Measurements from ENCODE around the gene OS9. TPM values are rescaled to one million over a fixed set of nuclear protein-coding genes. Genes with fewer than 3 reads are reported as not detected.

OS9 gene
- total and polyA plus RNA-seq, 7 donors, result 69.1 to 243 (median 140) TPM

GRCh38 chr12:57730336-57731067, 36.6 kb downstream of the OS9 start:
- no peak overlapping the region for H3K4me3 ChIP-seq
- peaks cover 19 to 72% (median 44%) of the 10 kb centered on the region in 3 donors for H3K27me3 ChIP-seq
- H3K27ac ChIP-seq, result no peak overlapping the region
- H3K9me3 ChIP-seq, result no peaks in the 10 kb centered on the region
- peaks cover 0 to 23% (median 18%) of the 10 kb centered on the region in 4 donors for H3K4me1 ChIP-seq
- no peak for DNase-seq
- TF ChIP-seq, protein P1, sequence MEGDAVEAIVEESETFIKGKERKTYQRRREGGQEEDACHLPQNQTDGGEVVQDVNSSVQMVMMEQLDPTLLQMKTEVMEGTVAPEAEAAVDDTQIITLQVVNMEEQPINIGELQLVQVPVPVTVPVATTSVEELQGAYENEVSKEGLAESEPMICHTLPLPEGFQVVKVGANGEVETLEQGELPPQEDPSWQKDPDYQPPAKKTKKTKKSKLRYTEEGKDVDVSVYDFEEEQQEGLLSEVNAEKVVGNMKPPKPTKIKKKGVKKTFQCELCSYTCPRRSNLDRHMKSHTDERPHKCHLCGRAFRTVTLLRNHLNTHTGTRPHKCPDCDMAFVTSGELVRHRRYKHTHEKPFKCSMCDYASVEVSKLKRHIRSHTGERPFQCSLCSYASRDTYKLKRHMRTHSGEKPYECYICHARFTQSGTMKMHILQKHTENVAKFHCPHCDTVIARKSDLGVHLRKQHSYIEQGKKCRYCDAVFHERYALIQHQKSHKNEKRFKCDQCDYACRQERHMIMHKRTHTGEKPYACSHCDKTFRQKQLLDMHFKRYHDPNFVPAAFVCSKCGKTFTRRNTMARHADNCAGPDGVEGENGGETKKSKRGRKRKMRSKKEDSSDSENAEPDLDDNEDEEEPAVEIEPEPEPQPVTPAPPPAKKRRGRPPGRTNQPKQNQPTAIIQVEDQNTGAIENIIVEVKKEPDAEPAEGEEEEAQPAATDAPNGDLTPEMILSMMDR (IDR thresholded peaks at IDR 0.05), result no peak
- TF ChIP-seq EP300 (IDR thresholded peaks at IDR 0.05) (no peak), POLR2AphosphoS5 (IDR thresholded peaks at IDR 0.05) (no peak), POLR2A (IDR thresholded peaks at IDR 0.05) (no peak)
- 75 to 84% methylated on average over 13 of the region's 13 CpGs for WGBS, 2 donors
- intact Hi-C loops (cut with DNase I), result no loop called here
- no peaks in the 10 kb centered on the region for H3K36me3 ChIP-seq

DNA sequence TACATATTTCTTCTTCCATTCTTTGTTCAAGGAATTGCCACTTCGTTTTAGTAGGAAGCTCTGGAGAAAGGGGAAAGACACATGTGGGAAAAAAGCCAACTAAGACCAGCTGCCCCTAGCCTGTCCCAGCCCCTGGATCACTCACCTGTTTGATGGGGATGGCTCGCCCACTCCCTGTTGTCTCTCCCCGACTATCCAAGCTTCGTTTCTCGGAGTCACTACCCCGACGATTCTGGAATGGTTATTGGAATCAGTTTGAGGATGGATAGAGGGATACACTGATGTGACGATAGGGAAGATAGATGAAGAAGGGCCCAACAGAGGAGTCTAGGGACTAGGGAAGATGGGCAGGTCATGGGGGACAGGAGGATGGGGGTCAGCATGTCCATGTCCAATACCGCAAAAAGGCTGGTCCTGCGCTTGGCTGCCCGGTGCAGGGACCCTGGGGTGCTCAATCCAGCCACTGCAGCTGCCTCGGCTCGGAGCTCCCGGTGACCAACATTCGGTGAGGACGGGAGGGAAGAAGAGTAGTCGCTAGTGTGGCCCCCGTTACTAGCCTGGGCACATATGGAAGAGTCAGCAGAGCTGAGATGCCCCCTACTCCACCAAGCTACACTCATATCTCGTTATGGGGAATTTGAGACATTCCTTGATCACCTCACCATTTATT, 37.6 kb downstream of the OS9 start:
- no peak overlapping the region for H3K27ac ChIP-seq
- H3K36me3 ChIP-seq, result no peaks in the 10 kb centered on the region
- intact Hi-C loops (cut with DNase I), result no loop called here
- no peak overlapping the region for H3K4me3 ChIP-seq
- no peak for DNase-seq
- H3K27me3 ChIP-seq, result peaks cover 25 to 72% (median 52%) of the 10 kb centered on the region in 3 donors
- H3K4me1 ChIP-seq, result peaks cover 0 to 23% (median 22%) of the 10 kb centered on the region in 4 donors
- H3K9me3 ChIP-seq, result no peaks in the 10 kb centered on the region
- WGBS, 2 donors, result 84 to 86% methylated on average over 19 of the region's 19 CpGs
- TF ChIP-seq EP300 (IDR thresholded peaks at IDR 0.05) (no peak), POLR2A (IDR thresholded peaks at IDR 0.05) (no peak), POLR2AphosphoS5 (IDR thresholded peaks at IDR 0.05) (no peak)
- TF ChIP-seq, protein P1 (IDR thresholded peaks at IDR 0.05), result no peak

GRCh38 chr12:57732270-57732669, 38.3 kb downstream of the OS9 start:
- Histone ChIP-seq H3K4me3 (no peak overlapping the region), H3K4me1 (peaks cover 0 to 23% (median 22%) of the 10 kb centered on the region in 4 donors), H3K9me3 (no peaks in the 10 kb centered on the region), H3K27me3 (peaks cover 32 to 72% (median 52%) of the 10 kb centered on the region in 3 donors), H3K27ac (no peak overlapping the region), H3K36me3 (no peaks in the 10 kb centered on the region)
- no peak for DNase-seq
- WGBS, 2 donors, result 73 to 77% methylated on average over 4 of the region's 4 CpGs
- TF ChIP-seq, protein P1 (IDR thresholded peaks at IDR 0.05), result no peak
- TF ChIP-seq POLR2AphosphoS5 (IDR thresholded peaks at IDR 0.05), result no peak
- no peak for TF ChIP-seq EP300 (IDR thresholded peaks at IDR 0.05)
- no peak for TF ChIP-seq POLR2A (IDR thresholded peaks at IDR 0.05)
- intact Hi-C loops (cut with DNase I), result no loop called here

GRCh38 chr12:57732726-57733593, 39.0 kb downstream of the OS9 start:
- TF ChIP-seq EP300 (IDR thresholded peaks at IDR 0.05) (no peak), POLR2AphosphoS5 (IDR thresholded peaks at IDR 0.05) (no peak), POLR2A (IDR thresholded peaks at IDR 0.05) (no peak)
- TF ChIP-seq, protein P1 (IDR thresholded peaks at IDR 0.05), result no peak
- 84 to 89% methylated on average over 11 of the region's 11 CpGs for WGBS, 2 donors
- no peak overlapping the region for H3K27ac ChIP-seq
- no peaks in the 10 kb centered on the region for H3K9me3 ChIP-seq
- intact Hi-C loops (cut with DNase I), result no loop called here
- no peak for DNase-seq
- H3K27me3 ChIP-seq, result peaks cover 39 to 72% (median 52%) of the 10 kb centered on the region in 3 donors
- H3K4me3 ChIP-seq, result no peak overlapping the region
- H3K4me1 ChIP-seq, result peaks cover 0 to 27% (median 26%) of the 10 kb centered on the region in 4 donors
- H3K36me3 ChIP-seq, result no peaks in the 10 kb centered on the region

All from sigmoid colon (tissue), 7 donors.